ENCODE results near the gene PPP3CA. TPM values are rescaled to one million over a fixed set of nuclear protein-coding genes. Genes with fewer than 3 reads are reported as not detected.

The PPP3CA gene
- total RNA-seq, 1 experiment from 2014 or later, result 33.8 TPM

GRCh38 chr4:101295691-101296090 is 51.6 kb downstream of the PPP3CA start:
- ChIA-PET CTCF (no interaction called here), POLR2A (no interaction called here)

GRCh38 chr4:101294597-101294996 is 52.7 kb downstream of the PPP3CA start:
- H3K4me3 Mint-ChIP-seq (ENCODE audit: unreplicated experiment), result no peak overlapping the region
- H3K36me3 Mint-ChIP-seq (ENCODE audit: insufficient read depth, unreplicated experiment), result no peaks in the 10 kb centered on the region
- ChIA-PET POLR2A (no interaction called here), CTCF (no interaction called here)
- no peaks in the 10 kb centered on the region for H3K27me3 ChIP-seq (replicated peaks; ENCODE audit: control insufficient read depth, insufficient read depth, low read length)
- no peaks in the 10 kb centered on the region for H3K4me1 Mint-ChIP-seq (ENCODE audit: low read depth, unreplicated experiment)
- no peaks in the 10 kb centered on the region for H3K27me3 Mint-ChIP-seq (ENCODE audit: insufficient read depth, unreplicated experiment)
- H3K9me3 ChIP-seq, result no peaks in the 10 kb centered on the region
- TF ChIP-seq CTCF (IDR thresholded peaks at IDR 0.05; ENCODE audit: insufficient read depth in 1 of 2, low read depth in 1 of 2, low read length in 1 of 2, severe bottlenecking in 1 of 2, unreplicated experiment in 1 of 2), result no peak
- DNase-seq, result no peak
- no peak overlapping the region for H3K27ac Mint-ChIP-seq (ENCODE audit: unreplicated experiment)
- no peaks in the 10 kb centered on the region for H3K9me3 Mint-ChIP-seq (ENCODE audit: unreplicated experiment)
- no peaks in the 10 kb centered on the region for H3K4me1 ChIP-seq
- no TSS peak for BruUV-seq (replicated peaks)
- intact Hi-C loops (cut with micrococcal nuclease; ENCODE audit: unreplicated experiment), result no loop called here
- no peaks in the 10 kb centered on the region for H3K36me3 ChIP-seq (ENCODE audit: control insufficient read depth, insufficient read depth, low read length)
- no peak overlapping the region for H3K4me3 ChIP-seq (ENCODE audit: low read depth, low read length)

More at GRCh38 chr4:101295691-101296090, 51.6 kb downstream of the PPP3CA start:
- Histone ChIP-seq H3K4me1 (no peaks in the 10 kb centered on the region), H3K9me3 (no peaks in the 10 kb centered on the region), H3K4me3 (ENCODE audit: low read depth, low read length) (no peak overlapping the region), H3K36me3 (ENCODE audit: control insufficient read depth, insufficient read depth, low read length) (no peaks in the 10 kb centered on the region), H3K27me3 (replicated peaks; ENCODE audit: control insufficient read depth, insufficient read depth, low read length) (no peaks in the 10 kb centered on the region)
- no peak for DNase-seq
- intact Hi-C loops (cut with micrococcal nuclease; ENCODE audit: unreplicated experiment), result no loop called here
- H3K36me3 Mint-ChIP-seq (ENCODE audit: insufficient read depth, unreplicated experiment), result no peaks in the 10 kb centered on the region
- H3K4me3 Mint-ChIP-seq (ENCODE audit: unreplicated experiment), result no peak overlapping the region
- no peaks in the 10 kb centered on the region for H3K4me1 Mint-ChIP-seq (ENCODE audit: low read depth, unreplicated experiment)
- no peak for TF ChIP-seq CTCF (IDR thresholded peaks at IDR 0.05; ENCODE audit: insufficient read depth in 1 of 2, low read depth in 1 of 2, low read length in 1 of 2, severe bottlenecking in 1 of 2, unreplicated experiment in 1 of 2)
- no peaks in the 10 kb centered on the region for H3K27me3 Mint-ChIP-seq (ENCODE audit: insufficient read depth, unreplicated experiment)
- no peak overlapping the region for H3K27ac Mint-ChIP-seq (ENCODE audit: unreplicated experiment)
- BruUV-seq (replicated peaks), result no TSS peak
- H3K9me3 Mint-ChIP-seq (ENCODE audit: unreplicated experiment), result no peaks in the 10 kb centered on the region

- Mint-ChIP-seq H3K4me1 (ENCODE audit: low read depth, unreplicated experiment) (no peaks in the 10 kb centered on the region), H3K36me3 (ENCODE audit: insufficient read depth, unreplicated experiment) (no peaks in the 10 kb centered on the region), H3K9me3 (ENCODE audit: unreplicated experiment) (no peaks in the 10 kb centered on the region), H3K27ac (ENCODE audit: unreplicated experiment) (no peak overlapping the region), H3K27me3 (ENCODE audit: insufficient read depth, unreplicated experiment) (no peaks in the 10 kb centered on the region), H3K4me3 (ENCODE audit: unreplicated experiment) (no peak overlapping the region)
- no TSS peak for BruUV-seq (replicated peaks)
- TF ChIP-seq CTCF (IDR thresholded peaks at IDR 0.05; ENCODE audit: insufficient read depth in 1 of 2, low read depth in 1 of 2, low read length in 1 of 2, severe bottlenecking in 1 of 2, unreplicated experiment in 1 of 2), result no peak
- ChIA-PET CTCF (no interaction called here), POLR2A (no interaction called here)
- intact Hi-C loops (cut with micrococcal nuclease; ENCODE audit: unreplicated experiment), result no loop called here
- H3K4me1 ChIP-seq, result no peaks in the 10 kb centered on the region
- H3K27me3 ChIP-seq (replicated peaks; ENCODE audit: control insufficient read depth, insufficient read depth, low read length), result no peaks in the 10 kb centered on the region
- no peaks in the 10 kb centered on the region for H3K36me3 ChIP-seq (ENCODE audit: control insufficient read depth, insufficient read depth, low read length)
- no peak for DNase-seq
- H3K9me3 ChIP-seq, result no peaks in the 10 kb centered on the region
- H3K4me3 ChIP-seq (ENCODE audit: low read depth, low read length), result no peak overlapping the region
Observed at GRCh38 chr4:101292901-101293300, 54.4 kb downstream of the PPP3CA start.
